IMR-90 (cell line): ENCODE data around the gene TNNC2. TPM values are rescaled to one million over a fixed set of nuclear protein-coding genes. Genes with fewer than 3 reads are reported as not detected.

Experiments
- ATAC-seq: fragments of 200-7000 bp; cut with Tn5 transposase; 2 replicates; pipeline ENCODE4 v1.9.1; 2020; ENCODE audit warnings: low read depth, mild to moderate bottlenecking, moderate library complexity
- BruUV-seq: library from RNA; stranded (reverse); fragments of 400-500 nt; replicated peaks from 2 replicates; lab custom pipeline; 2021; lab: Mats Ljungman, UMichigan
- CTCF ChIA-PET: fragments of 300-600 bp; formaldehyde crosslinking; extraction: SDS; loops from one replicate; lab custom pipeline; 2021; ENCODE audit warnings: antibody characterized with exemption; lab: Yijun Ruan, JAX
- POLR2A ChIA-PET: fragments of 300-600 bp; sonication (Branson Sonifier 250); formaldehyde crosslinking; loops from one replicate; lab custom pipeline; 2022; ENCODE audit warnings: antibody characterized with exemption; ENCODE audit not compliant: unreplicated experiment; lab: Charles Lee
- DNase-seq: peaks from one replicate; pipeline ENCODE4 v3.0.0; 2013
- H2AFZ ChIP-seq: replicated peaks from 2 replicates; pipeline ENCODE3; 2013; ENCODE audit warnings: low read length, mild to moderate bottlenecking; ENCODE audit not compliant: poor library complexity
- H2AK5ac ChIP-seq: 2 replicates; pipeline ENCODE4 v1.6.1; 2013; ENCODE audit warnings: low read depth, low read length, inconsistent platforms
- H2AK9ac ChIP-seq: replicated peaks from 2 replicates; pipeline ENCODE3; 2013; ENCODE audit warnings: mild to moderate bottlenecking, low read depth, low read length, moderate library complexity; ENCODE audit not compliant: poor library complexity
- H2BK120ac ChIP-seq: 2 replicates; pipeline ENCODE4 v1.6.1; 2013; ENCODE audit warnings: low read depth, low read length, inconsistent platforms
- H2BK15ac ChIP-seq: 3 replicates; pipeline ENCODE4 v1.6.1; 2013; ENCODE audit warnings: low read depth, low read length, inconsistent platforms
- H2BK20ac ChIP-seq: 2 replicates; pipeline ENCODE4 v1.6.1; 2013; ENCODE audit warnings: low read depth, mild to moderate bottlenecking, inconsistent platforms, low read length, moderate library complexity
- H2BK5ac ChIP-seq: 2 replicates; pipeline ENCODE4 v1.6.1; 2013; ENCODE audit warnings: mild to moderate bottlenecking, low read depth, low read length, inconsistent platforms; ENCODE audit not compliant: poor library complexity, severe bottlenecking
- H3K14ac ChIP-seq: replicated peaks from 2 replicates; pipeline ENCODE4 v1.6.1; 2013; ENCODE audit warnings: low read depth, low read length, inconsistent platforms
- H3K18ac ChIP-seq: 2 replicates; pipeline ENCODE4 v1.6.1; 2013; ENCODE audit warnings: low read depth, low read length, control low read depth
- H3K23ac ChIP-seq: 2 replicates; pipeline ENCODE4 v1.6.1; 2013; ENCODE audit warnings: low read depth, low read length, inconsistent platforms
- H3K27ac ChIP-seq: 2 replicates; pipeline ENCODE4 v1.5.1; 2013; ENCODE audit warnings: mild to moderate bottlenecking, control low read depth, low read length; ENCODE audit not compliant: insufficient read depth
- H3K27me3 ChIP-seq: 2 replicates; pipeline ENCODE4 v1.6.1; 2013; ENCODE audit warnings: low read length; ENCODE audit not compliant: control insufficient read depth, insufficient read depth
- H3K36me3 ChIP-seq: 2 replicates; pipeline ENCODE4 v1.6.1; 2013; ENCODE audit warnings: low read length, mixed read lengths; ENCODE audit not compliant: control insufficient read depth, insufficient read depth
- H3K4ac ChIP-seq: 2 replicates; pipeline ENCODE4 v1.6.1; 2013; ENCODE audit warnings: low read depth, low read length, inconsistent platforms
- H3K4me1 ChIP-seq: 2 replicates; pipeline ENCODE4 v1.6.1; 2013; ENCODE audit warnings: low read length, mixed read lengths; ENCODE audit not compliant: control insufficient read depth, insufficient read depth
- H3K4me2 ChIP-seq: 2 replicates; pipeline ENCODE4 v1.6.1; 2013; ENCODE audit warnings: low read depth, mild to moderate bottlenecking, control low read depth, low read length, moderate library complexity
- H3K4me3 ChIP-seq: 2 replicates; pipeline ENCODE4 v1.5.1; 2013; ENCODE audit warnings: low read depth, mild to moderate bottlenecking, control low read depth, low read length, moderate library complexity; ENCODE audit not compliant: insufficient read depth
- H3K56ac ChIP-seq: 2 replicates; pipeline ENCODE4 v1.6.1; 2013; ENCODE audit warnings: low read length, inconsistent platforms; ENCODE audit not compliant: insufficient read depth; ENCODE audit errors: extremely low read depth
- H3K79me1 ChIP-seq, 2 experiments: 2 replicates each; pipeline ENCODE4 v1.6.1; 2013; ENCODE audit warnings: low read length in 2 of 2, inconsistent platforms in 1 of 2, low read depth in 1 of 2
- H3K9ac ChIP-seq: 2 replicates; pipeline ENCODE4 v1.6.1; 2013; ENCODE audit warnings: low read depth, low read length, control low read depth
- H3K9me1 ChIP-seq: 2 replicates; pipeline ENCODE4 v1.6.1; 2013; ENCODE audit warnings: low read length, inconsistent platforms; ENCODE audit not compliant: insufficient read depth
- H3K9me3 ChIP-seq: 2 replicates; pipeline ENCODE4 v1.6.1; 2013; ENCODE audit warnings: low read length; ENCODE audit not compliant: control insufficient read depth, insufficient read depth
- H4K20me1 ChIP-seq: 2 replicates; pipeline ENCODE4 v1.6.1; 2013; ENCODE audit warnings: low read length, inconsistent platforms; ENCODE audit not compliant: insufficient read depth
- H4K5ac ChIP-seq: 2 replicates; pipeline ENCODE4 v1.6.1; 2013; ENCODE audit warnings: mild to moderate bottlenecking, low read depth, low read length, control low read depth
- H4K8ac ChIP-seq, 2 experiments: 2 replicates each; pipeline ENCODE4 v1.6.1; 2013; ENCODE audit warnings: low read depth in 2 of 2, low read length in 2 of 2, control low read depth in 1 of 2, inconsistent platforms in 1 of 2
- H4K91ac ChIP-seq: 2 replicates; pipeline ENCODE4 v1.6.1; 2013; ENCODE audit warnings: low read depth, low read length, inconsistent platforms; ENCODE audit not compliant: insufficient read depth
- BHLHE40 ChIP-seq: fragments of 150-350 bp; IDR thresholded peaks from 2 replicates; pipeline ENCODE4 v1.6.1; 2016; ENCODE audit warnings: mild to moderate bottlenecking, low read depth, low read length
- CEBPB ChIP-seq: IDR thresholded peaks from 2 replicates; pipeline ENCODE4 v1.6.1; 2012; ENCODE audit warnings: low read depth, low read length, improper control_type of control experiment
- CHD1 ChIP-seq: IDR thresholded peaks from 2 replicates; pipeline ENCODE4 v1.6.1; 2012; ENCODE audit warnings: low read depth, low read length, improper control_type of control experiment
- CTCF ChIP-seq: conservative IDR thresholded peaks from 2 replicates; pipeline ENCODE4 v1.5.1; 2012; ENCODE audit warnings: mild to moderate bottlenecking, low read depth, low read length, improper control_type of control experiment
- FOS ChIP-seq: fragments of 150-350 bp; IDR thresholded peaks from 2 replicates; pipeline ENCODE4 v1.6.1; 2016; ENCODE audit warnings: low read depth, low read length
- MXI1 ChIP-seq: IDR thresholded peaks from 2 replicates; pipeline ENCODE4 v1.6.1; 2012; ENCODE audit warnings: low read depth, mild to moderate bottlenecking, low read length, moderate library complexity, borderline replicate concordance
- RFX5 ChIP-seq: IDR thresholded peaks from 2 replicates; pipeline ENCODE4 v1.8.0; 2012; ENCODE audit warnings: low read depth, mild to moderate bottlenecking, low read length, moderate library complexity
- USF2 ChIP-seq: fragments of 150-350 bp; IDR thresholded peaks from 2 replicates; pipeline ENCODE4 v1.6.1; 2017; ENCODE audit warnings: mild to moderate bottlenecking, antibody characterized with exemption, low read length, low read depth
- WGBS, 2 experiments: methylation state at CpG; one replicate each; pipeline versions ENCODE4 v1.1.5 to v1.1.7; 2013; ENCODE audit warnings: missing lambda C conversion rate in 2 of 2; ENCODE audit not compliant: insufficient read length in 1 of 2; ENCODE audit errors: extremely low coverage in 2 of 2; 5-methylcytosine and 5-hydroxymethylcytosine counted together
- dilution Hi-C: fragments of 300-500 bp; cut with HindIII; formaldehyde crosslinking; loops from one replicate; pipeline ENCODE4 v1.14.3; 2018; ENCODE audit warnings: low sequenced_read_pairs; ENCODE audit not compliant: unreplicated experiment
- in situ Hi-C: fragments of 300-500 bp; cut with MboI; formaldehyde crosslinking; loops from 3 replicates; pipeline ENCODE4 v1.14.3; 2019; ENCODE audit warnings: low sequenced_read_pairs, inconsistent platforms, mixed read lengths
- intact Hi-C: fragments of 100-400 bp; cut with micrococcal nuclease; formaldehyde crosslinking; loops from 2 replicates; pipeline ENCODE4 v1.10.0; 2022
- polyA plus RNA-seq, 3 experiments: library from polyadenylated mRNA; depleted of rRNA; stranded (reverse); fragments of >200 nt; gene quantifications; 2 replicates each; pipeline ENCODE4 v1.2.3, GENCODE V29; 2012; ENCODE audit warnings: low replicate concordance in 1 of 3
- total RNA-seq: library from RNA; depleted of rRNA; stranded (reverse); fragments of >200 nt; gene quantifications from 2 replicates; pipeline ENCODE4 v1.2.3, GENCODE V29; 2012

The TNNC2 gene
- total and polyA plus RNA-seq, 2 of the 4 experiments (the other 2 are of a cell fraction), result 0.46 TPM; not detected in 1

GRCh38 chr20:45859916-45860315 lies 32.8 kb upstream of the TNNC2 start:
- Histone ChIP-seq H4K91ac (no peak overlapping the region), H4K20me1 (no peaks in the 10 kb centered on the region), H4K5ac (no peak overlapping the region), H3K18ac (no peak overlapping the region), H3K36me3 (peaks cover under 1% of the 10 kb centered on the region; the same call in 1 of the 2 replicates), H2BK5ac (no peak overlapping the region), H3K4ac (no peak overlapping the region), H3K79me1 (peaks cover 26 to 52% of the 10 kb centered on the region in 2 experiments), H3K27me3 (no peaks in the 10 kb centered on the region), H3K9me3 (no peaks in the 10 kb centered on the region), H2AK9ac (no peak overlapping the region), H2AK5ac (no peak overlapping the region), H3K4me2 (no peak overlapping the region), H3K4me1 (peaks cover 6% of the 10 kb centered on the region; the same call in 1 of the 2 replicates), H3K9me1 (peaks cover 8% of the 10 kb centered on the region), H3K27ac (no peak overlapping the region), H2BK20ac (no peak overlapping the region), H3K14ac (no peak overlapping the region), H2BK120ac (no peak overlapping the region), H3K23ac (no peak overlapping the region), H3K9ac (no peak overlapping the region), H2BK15ac (no peak overlapping the region), H3K56ac (no peak overlapping the region), H2AFZ (no peak overlapping the region), H3K4me3 (no peak overlapping the region), H4K8ac (no peak overlapping the region)
- BruUV-seq, result no TSS peak
- ChIA-PET POLR2A (no interaction called here), CTCF (interaction anchor here (0.6 kb wide), 1 partner anchor 20 kb away, joined by 3 read pairs; no protein-coding TSS in a partner anchor)
- TF ChIP-seq RFX5, result no peak
- TF ChIP-seq CTCF, result no peak
- no peak for TF ChIP-seq FOS
- no peak for TF ChIP-seq BHLHE40
- no peak for TF ChIP-seq CHD1
- TF ChIP-seq USF2, result no peak
- TF ChIP-seq MXI1, result no peak
- no peak for TF ChIP-seq CEBPB
- ATAC-seq (no peak), DNase-seq (no peak)
- dilution Hi-C loops (no loop called here), intact Hi-C loops (loop anchor here (2.0 kb wide), 1 partner anchor 75 kb away; no protein-coding TSS in a partner anchor), in situ Hi-C loops (no loop called here)
- 100% methylated on average over 1 of the region's 5 CpGs; no CpG with 5 or more reads in 1 of the 2 experiments for WGBS, 2 experiments
